GM10266 (cell line): ENCODE measurements around the gene ZDHHC9.

ENCODE experiments used
- DNase-seq: peaks from one replicate; pipeline ENCODE4 v3.0.0; 2012; ENCODE audit errors: extremely low spot score
- CTCF ChIP-seq: IDR thresholded peaks from 2 replicates; pipeline ENCODE4 v1.5.1; 2012; ENCODE audit warnings: mild to moderate bottlenecking, low read depth; ENCODE audit not compliant: control insufficient read depth, insufficient read depth; ENCODE audit errors: missing control alignments

Gene ZDHHC9

GRCh38 chrX:129798888-129799287 is 44.8 kb downstream of the ZDHHC9 start:
- no peak for DNase-seq

GRCh38 chrX:129798456-129798855 is 45.2 kb downstream of the ZDHHC9 start:
- DNase-seq, result no peak
- no peak for TF ChIP-seq CTCF

More at GRCh38 chrX:129798888-129799287, 44.8 kb downstream of the ZDHHC9 start:
- TF ChIP-seq CTCF, result no peak

GRCh38 chrX:129797251-129797906 is 46.3 kb downstream of the ZDHHC9 start:
- no peak for TF ChIP-seq CTCF
- DNase-seq, result no peak

GRCh38 chrX:129795584-129795983 is 48.1 kb downstream of the ZDHHC9 start:
- DNase-seq, result no peak
- TF ChIP-seq CTCF, result no peak

- no peak for DNase-seq
- no peak for TF ChIP-seq CTCF
Observed at GRCh38 chrX:129793604-129794191, 50.0 kb downstream of the ZDHHC9 start.

GRCh38 chrX:129792586-129793291 is 50.9 kb downstream of the ZDHHC9 start:
- TF ChIP-seq CTCF, result no peak
- no peak for DNase-seq
